Fibroblast of lung (primary cell): ENCODE data around the gene VPS13D. TPM values are rescaled to one million over a fixed set of nuclear protein-coding genes. Genes with fewer than 3 reads are reported as not detected.

Source experiments
- DNase-seq, 2 donors: peaks; one replicate each; pipeline versions ENCODE4 v3.0.0 to v3.0.0-alpha.2; 2010; ENCODE audit warnings: low read depth in 2 of 2
- H2AFZ ChIP-seq: 2 replicates; pipeline ENCODE4 v1.5.1; 2012; ENCODE audit warnings: low read length, control low read depth, inconsistent platforms
- H3K27ac ChIP-seq: 2 replicates; pipeline ENCODE4 v1.5.1; 2011; ENCODE audit warnings: low read length, control low read depth; ENCODE audit not compliant: insufficient read depth
- H3K27me3 ChIP-seq: 2 replicates; pipeline ENCODE4 v1.5.1; 2011; ENCODE audit warnings: mild to moderate bottlenecking, low read length; ENCODE audit not compliant: control insufficient read depth, insufficient read depth
- H3K36me3 ChIP-seq: 2 replicates; pipeline ENCODE4 v1.5.1; 2011; ENCODE audit warnings: low read length; ENCODE audit not compliant: control insufficient read depth, insufficient read depth
- H3K4me1 ChIP-seq: 2 replicates; pipeline ENCODE4 v1.5.1; 2011; ENCODE audit warnings: low read length; ENCODE audit not compliant: control insufficient read depth, insufficient read depth; ENCODE audit errors: extremely low read depth
- H3K4me2 ChIP-seq: 2 replicates; pipeline ENCODE4 v1.5.1; 2011; ENCODE audit warnings: low read length, control low read depth; ENCODE audit not compliant: insufficient read depth; ENCODE audit errors: extremely low read depth
- H3K4me3 ChIP-seq, 4 experiments: fragments of 200-600 bp in 1 of 4; sonication (generic) in 1 of 4; replicated peaks in 1 of 4; 2 replicates each; pipeline ENCODE4 v1.5.1; 2011 to 2016; ENCODE audit warnings: low read length in 4 of 4, low read depth in 3 of 4, mild to moderate bottlenecking in 3 of 4, control low read depth in 2 of 4, inconsistent platforms in 1 of 4, mixed read lengths in 1 of 4; ENCODE audit not compliant: insufficient read depth in 1 of 4; ENCODE audit errors: control extremely low read depth in 1 of 4
- H3K79me2 ChIP-seq: 2 replicates; pipeline ENCODE4 v1.5.1; 2012; ENCODE audit warnings: mild to moderate bottlenecking, low read length, inconsistent platforms; ENCODE audit not compliant: control insufficient read depth, insufficient read depth
- H3K9ac ChIP-seq: 2 replicates; pipeline ENCODE4 v1.5.1; 2011; ENCODE audit warnings: mild to moderate bottlenecking, low read length, control low read depth; ENCODE audit not compliant: insufficient read depth
- H3K9me3 ChIP-seq: 2 replicates; pipeline ENCODE4 v1.5.1; 2012; ENCODE audit warnings: low read depth, low read length; ENCODE audit not compliant: control insufficient read depth, insufficient read depth
- H4K20me1 ChIP-seq: 2 replicates; pipeline ENCODE4 v1.5.1; 2011; ENCODE audit warnings: low read length; ENCODE audit not compliant: control insufficient read depth, insufficient read depth; ENCODE audit errors: extremely low read depth
- EZH2 ChIP-seq: IDR thresholded peaks from 2 replicates; pipeline ENCODE4 v1.5.1; 2012; ENCODE audit warnings: low read length, control low read depth, mild to moderate bottlenecking; ENCODE audit errors: missing control alignments
- polyA plus RNA-seq, 2 donors: library from polyadenylated mRNA; depleted of rRNA in 1 of 2; stranded (reverse) in 1 of 2; unstranded in 1 of 2; fragments of >200 nt; gene quantifications; 2 replicates each; pipeline ENCODE4 v1.2.1, GENCODE V29; 2011 to 2012; ENCODE audit warnings: missing spikeins in 1 of 2
- total RNA-seq: library from RNA; depleted of rRNA; stranded (reverse); fragments of >200 nt; gene quantifications from 2 replicates; pipeline ENCODE4 v1.2.1, GENCODE V29; 2014
- TF ChIP-seq, protein P1 (sequence below), 2 donors: IDR thresholded peaks in 1 of 2; conservative IDR thresholded peaks in 1 of 2; 1 replicate in 1 of 2; 2 replicates in 1 of 2; pipeline ENCODE4 v1.5.1; 2011 to 2012; ENCODE audit warnings: low read length in 2 of 2, control low read depth in 1 of 2, inconsistent platforms in 1 of 2, low read depth in 1 of 2, mild to moderate bottlenecking in 1 of 2

VPS13D gene
- total and polyA plus RNA-seq, 2 donors (not counting 1 experiment from before 2014, with no cell fraction given), result 14.6 to 40.0 TPM

DNA sequence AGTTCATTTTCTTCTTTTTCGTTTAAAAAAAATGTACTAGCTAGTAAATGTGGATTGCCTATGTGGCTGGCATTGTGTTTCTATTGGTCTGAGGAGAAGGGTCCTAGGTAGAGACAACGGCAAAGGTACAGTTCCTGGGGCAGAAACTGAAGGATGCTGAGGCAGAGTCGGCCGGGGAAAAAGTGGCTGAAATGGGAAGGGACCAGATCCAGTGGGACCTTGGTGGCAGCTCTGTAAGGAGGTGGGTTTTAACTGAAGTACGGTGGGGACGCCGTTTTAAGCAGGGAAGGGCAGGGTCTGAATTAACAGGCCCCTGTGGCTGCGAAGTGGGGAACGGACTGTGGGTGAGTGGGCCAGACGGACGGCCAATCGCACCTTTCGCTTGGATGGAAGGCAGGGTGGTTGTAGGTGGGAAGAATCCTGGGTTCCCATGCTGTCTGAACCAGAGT is 420 bp upstream of the VPS13D start:
- no peak for DNase-seq
- peak overlapping the region in 1 of 4 experiments; percentile 7 for H3K4me3 ChIP-seq
- no peak overlapping the region for H3K9ac ChIP-seq
- no peak overlapping the region for H3K27ac ChIP-seq
- peaks cover 18% of the 10 kb centered on the region for H3K79me2 ChIP-seq
- H3K36me3 ChIP-seq, result no peaks in the 10 kb centered on the region
- no peaks in the 10 kb centered on the region for H3K4me1 ChIP-seq
- no peak for TF ChIP-seq EZH2
- TF ChIP-seq, protein P1, sequence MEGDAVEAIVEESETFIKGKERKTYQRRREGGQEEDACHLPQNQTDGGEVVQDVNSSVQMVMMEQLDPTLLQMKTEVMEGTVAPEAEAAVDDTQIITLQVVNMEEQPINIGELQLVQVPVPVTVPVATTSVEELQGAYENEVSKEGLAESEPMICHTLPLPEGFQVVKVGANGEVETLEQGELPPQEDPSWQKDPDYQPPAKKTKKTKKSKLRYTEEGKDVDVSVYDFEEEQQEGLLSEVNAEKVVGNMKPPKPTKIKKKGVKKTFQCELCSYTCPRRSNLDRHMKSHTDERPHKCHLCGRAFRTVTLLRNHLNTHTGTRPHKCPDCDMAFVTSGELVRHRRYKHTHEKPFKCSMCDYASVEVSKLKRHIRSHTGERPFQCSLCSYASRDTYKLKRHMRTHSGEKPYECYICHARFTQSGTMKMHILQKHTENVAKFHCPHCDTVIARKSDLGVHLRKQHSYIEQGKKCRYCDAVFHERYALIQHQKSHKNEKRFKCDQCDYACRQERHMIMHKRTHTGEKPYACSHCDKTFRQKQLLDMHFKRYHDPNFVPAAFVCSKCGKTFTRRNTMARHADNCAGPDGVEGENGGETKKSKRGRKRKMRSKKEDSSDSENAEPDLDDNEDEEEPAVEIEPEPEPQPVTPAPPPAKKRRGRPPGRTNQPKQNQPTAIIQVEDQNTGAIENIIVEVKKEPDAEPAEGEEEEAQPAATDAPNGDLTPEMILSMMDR (conservative IDR thresholded peaks at IDR 0.05 in 1 of 2, IDR thresholded peaks at IDR 0.05 in 1 of 2; ENCODE audit: low read depth in 1 of 2, low read length in 2 of 2), result no peak
- no peaks in the 10 kb centered on the region for H4K20me1 ChIP-seq
- peak overlapping the region; percentile 55 for H2AFZ ChIP-seq
- H3K27me3 ChIP-seq, result no peaks in the 10 kb centered on the region
- H3K9me3 ChIP-seq, result no peaks in the 10 kb centered on the region
- H3K4me2 ChIP-seq, result no peak overlapping the region

DNA sequence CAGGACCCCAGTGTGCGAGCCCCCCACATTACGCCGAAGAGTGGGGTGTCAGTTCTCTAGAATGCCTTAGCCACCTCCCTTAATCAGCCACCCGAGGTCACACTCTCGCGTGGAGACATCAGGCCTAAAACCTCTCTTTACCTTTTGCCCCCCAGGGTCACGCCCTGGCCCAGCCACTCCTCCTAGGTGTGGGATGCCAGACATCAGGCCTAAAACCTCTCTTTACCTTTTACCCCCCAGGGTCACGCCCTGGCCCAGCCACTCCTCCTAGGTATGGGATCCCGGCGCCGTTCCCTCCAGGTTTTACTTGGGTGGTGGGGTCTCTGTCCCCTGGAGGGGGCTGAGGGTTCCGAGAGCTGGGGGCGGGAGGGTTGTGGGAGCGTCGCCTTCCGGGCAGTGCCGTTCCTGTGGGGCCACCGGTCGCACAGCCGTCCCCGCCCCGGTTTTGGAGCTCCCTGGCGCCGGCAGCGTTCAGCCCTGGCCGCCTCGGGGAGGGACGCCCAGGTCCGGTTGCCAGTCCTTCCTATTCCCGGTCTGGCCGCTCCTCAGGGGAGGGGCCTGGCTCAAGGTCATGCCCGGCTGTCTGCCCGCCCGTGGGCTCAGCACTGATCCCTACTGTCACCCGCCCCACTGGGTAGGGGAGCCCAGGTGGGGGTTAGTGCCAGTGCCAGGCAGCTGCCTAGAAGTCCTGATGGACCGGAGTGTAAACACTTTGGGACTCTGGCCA is 882 bp downstream of the VPS13D start:
- Histone ChIP-seq H3K27ac (peak overlapping the region; percentile 68), H3K4me1 (no peaks in the 10 kb centered on the region), H3K79me2 (peaks cover 18% of the 10 kb centered on the region), H4K20me1 (no peaks in the 10 kb centered on the region), H3K4me3 (peak overlapping the region; percentile 78 to 96 (median 88)), H3K9ac (peak overlapping the region; percentile 77), H3K36me3 (no peaks in the 10 kb centered on the region), H3K4me2 (peak overlapping the region; percentile 95), H3K9me3 (no peaks in the 10 kb centered on the region), H2AFZ (peak overlapping the region; percentile 36), H3K27me3 (no peaks in the 10 kb centered on the region)
- peak in 1 of 2 donors; percentile 29 for DNase-seq
- no peak for TF ChIP-seq EZH2
- TF ChIP-seq, protein P1 (conservative IDR thresholded peaks at IDR 0.05 in 1 of 2, IDR thresholded peaks at IDR 0.05 in 1 of 2; ENCODE audit: low read depth in 1 of 2, low read length in 2 of 2), result no peak

DNA sequence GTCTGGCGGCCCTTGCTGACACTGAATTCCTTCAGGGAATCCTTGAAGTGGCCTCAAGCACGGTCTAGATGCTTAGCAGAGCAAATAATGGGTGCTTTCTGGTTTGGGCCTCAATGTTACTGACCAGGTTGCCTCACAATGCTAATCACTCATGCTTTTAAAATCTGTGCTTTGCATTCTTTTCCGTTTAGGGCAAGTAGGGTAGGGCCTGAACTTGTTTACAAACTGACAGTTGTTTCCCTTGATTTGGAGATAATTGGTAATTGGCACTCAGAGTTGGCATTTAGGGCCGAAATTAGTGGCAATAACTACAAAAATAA is 1.4 kb downstream of the VPS13D start:
- no peaks in the 10 kb centered on the region for H4K20me1 ChIP-seq
- peak overlapping the region; percentile 77 for H3K9ac ChIP-seq
- peak in 1 of 2 donors; percentile 13 for DNase-seq
- H3K4me1 ChIP-seq, result no peaks in the 10 kb centered on the region
- H3K4me3 ChIP-seq, result peak overlapping the region; percentile 78 to 96 (median 88)
- TF ChIP-seq, protein P1 (conservative IDR thresholded peaks at IDR 0.05 in 1 of 2, IDR thresholded peaks at IDR 0.05 in 1 of 2; ENCODE audit: low read depth in 1 of 2, low read length in 2 of 2), result no peak
- no peak for TF ChIP-seq EZH2
- peak overlapping the region; percentile 95 for H3K4me2 ChIP-seq
- no peaks in the 10 kb centered on the region for H3K9me3 ChIP-seq
- H3K27me3 ChIP-seq, result no peaks in the 10 kb centered on the region
- H3K36me3 ChIP-seq, result no peaks in the 10 kb centered on the region
- peaks cover 18% of the 10 kb centered on the region for H3K79me2 ChIP-seq
- H3K27ac ChIP-seq, result peak overlapping the region; percentile 68
- H2AFZ ChIP-seq, result peak overlapping the region; percentile 36
